Motor neuron (in vitro differentiated cells): Measurements from ENCODE around the gene SHISA4. TPM values are rescaled to one million over a fixed set of nuclear protein-coding genes. Genes with fewer than 3 reads are reported as not detected.
"Not testable (repeated sequence)": the region's sequence is repeated elsewhere in the genome, so short reads cannot be mapped to it uniquely, and the experiment has no call there.

Experiments
- ATAC-seq, 8 experiments: fragments of 200-7000 bp; cut with Tn5 transposase; replicated peaks in 6 of 8; 2 replicates each; pipeline ENCODE4 v1.8.0; 2021; ENCODE audit warnings: mild to moderate bottlenecking in 8 of 8, moderate library complexity in 8 of 8
- H3K27ac ChIP-seq, 2 donors: fragments of 250-450 bp; sonication (Bioruptor Pico); 2 replicates each; pipeline ENCODE4 v1.9.0; 2021; ENCODE audit warnings: antibody characterized with exemption in 2 of 2, mild to moderate bottlenecking in 2 of 2, moderate library complexity in 1 of 2
- H3K4me1 ChIP-seq, 2 donors: fragments of 250-450 bp; sonication (Bioruptor Pico); replicated peaks in 1 of 2; 2 replicates each; pipeline ENCODE4 v1.6.1; 2021; ENCODE audit warnings: antibody characterized with exemption in 2 of 2, mild to moderate bottlenecking in 2 of 2, moderate library complexity in 1 of 2
- H3K4me3 ChIP-seq, 5 donors: fragments of 250-450 bp; sonication (Bioruptor Pico); 2 replicates each; pipeline ENCODE4 v1.9.0; 2021; ENCODE audit warnings: antibody characterized with exemption in 5 of 5, mild to moderate bottlenecking in 5 of 5, moderate library complexity in 4 of 5
- WGBS, 10 experiments: fragments of 450-650 bp; shearing (Covaris generic); methylation state at CpG; one replicate each; pipeline ENCODE4 v1.0.0; 2022; 5-methylcytosine and 5-hydroxymethylcytosine counted together
- in situ Hi-C, 9 experiments: fragments of 400-800 bp; cut with MboI; loops; one replicate each; pipeline ENCODE4 v1.15.0; 2021; ENCODE audit warnings: low sequenced_read_pairs in 9 of 9, low pct_unique_long_range_greater_than_20kb in 2 of 9; ENCODE audit not compliant: unreplicated experiment in 9 of 9
- total RNA-seq, 8 experiments: library from RNA; unstranded; fragments of 300-600 nt; gene quantifications; 2 replicates each; pipeline versions ENCODE4 v1.2.3 to v1.2.4, GENCODE V29; 2022

SHISA4 gene
- total RNA-seq, 8 experiments from 2014 or later = 3.4 to 26.9 (median 7.6) TPM

DNA sequence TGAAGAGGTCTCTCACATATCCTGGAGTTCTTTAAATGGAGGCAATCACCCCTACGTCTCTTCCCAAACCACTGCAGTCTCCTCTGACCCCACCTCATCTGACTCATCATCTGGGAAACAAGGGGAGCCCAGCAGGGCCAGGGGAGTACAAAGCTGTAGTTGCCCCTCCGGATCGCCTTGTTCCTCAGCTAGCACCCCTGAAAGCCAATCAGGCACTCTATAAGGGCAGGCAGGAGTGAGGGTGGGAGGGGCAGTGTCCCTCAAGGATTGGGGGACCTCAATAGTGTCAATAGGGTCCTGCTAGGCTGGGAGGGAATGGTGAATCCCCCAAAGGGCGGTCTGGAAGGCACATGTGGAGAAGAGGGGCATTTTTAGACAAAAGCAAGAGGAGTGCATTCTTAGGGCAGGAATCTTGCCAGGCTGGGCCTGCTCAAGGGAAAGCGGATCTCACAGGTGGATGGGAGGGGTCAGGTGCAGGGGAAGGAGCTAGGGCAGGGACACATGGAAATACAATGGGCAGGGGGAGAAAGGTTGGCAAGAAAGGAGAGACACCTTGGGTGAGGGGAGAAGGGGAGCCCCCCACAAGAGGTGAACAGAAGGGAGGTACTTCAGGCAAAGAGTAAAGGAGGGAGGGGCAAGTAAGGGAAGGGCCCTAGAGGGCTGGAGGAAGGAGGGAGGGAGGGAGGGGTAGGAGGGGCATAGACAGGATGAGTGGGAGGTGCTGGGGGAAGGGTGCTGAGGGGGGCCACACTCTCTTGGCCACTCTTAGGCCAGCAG is 5.8 kb downstream of the SHISA4 start:
- Histone ChIP-seq H3K4me1 (peaks cover 0 to 4% of the 10 kb centered on the region in 2 donors), H3K27ac (no peak overlapping the region), H3K4me3 (no peak overlapping the region)
- WGBS, 10 experiments = 48 to 86% (median 79%) methylated on average over 1 to 4 of the region's 5 CpGs; no CpG with 5 or more reads in 4 of the 10 experiments
- no peak for ATAC-seq
- in situ Hi-C loops = loop anchor here in 6 of 9 experiments (5.0 to 25.0 kb wide), 5 partner anchors 78 to 243 kb away; partner anchors contain the start of genes ARL8A (in 4 of the 6), GPR37L1 (in 1 of the 6) and RNPEP (in 1 of the 6)

DNA sequence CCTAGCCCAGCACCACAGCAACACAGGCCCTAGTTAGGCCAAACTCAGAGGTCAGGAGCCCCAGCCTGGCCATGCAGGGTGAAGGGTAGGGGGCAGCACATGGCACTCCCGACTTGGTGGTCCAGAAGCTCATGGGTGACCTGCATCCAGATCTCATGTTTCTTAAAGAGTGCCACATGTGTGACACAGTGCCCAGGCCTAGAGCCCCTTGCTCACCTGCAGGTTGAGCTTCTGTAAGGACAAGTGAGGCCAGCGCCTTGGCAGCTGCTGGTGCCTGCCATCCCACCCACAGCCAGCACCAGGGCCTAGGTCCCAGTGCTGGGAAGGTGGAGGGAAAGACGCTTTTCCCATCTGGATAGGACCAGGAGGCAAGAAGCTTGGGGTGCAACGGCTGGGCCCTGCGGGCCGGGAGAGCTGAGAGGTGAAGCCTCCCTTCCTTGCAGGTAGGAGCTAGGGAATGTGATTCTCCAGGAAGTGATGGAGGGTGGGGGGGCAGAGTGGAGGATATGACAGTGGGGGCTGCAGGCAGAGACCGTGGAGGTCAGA is 6.5 kb downstream of the SHISA4 start:
- in situ Hi-C loops = loop anchor here in 6 of 9 experiments (5.0 to 25.0 kb wide), 5 partner anchors 77 to 242 kb away; partner anchors contain the start of genes ARL8A (in 4 of the 6), GPR37L1 (in 1 of the 6) and RNPEP (in 1 of the 6)
- H3K27ac ChIP-seq = no peak overlapping the region
- peaks cover 0 to 3% of the 10 kb centered on the region in 2 donors for H3K4me1 ChIP-seq
- ATAC-seq = peak in 1 of 8 experiments; percentile 1
- WGBS, 10 experiments = 55 to 100% (median 86%) methylated on average over 1 to 6 of the region's 7 CpGs; no CpG with 5 or more reads in 5 of the 10 experiments
- H3K4me3 ChIP-seq = no peak overlapping the region

DNA sequence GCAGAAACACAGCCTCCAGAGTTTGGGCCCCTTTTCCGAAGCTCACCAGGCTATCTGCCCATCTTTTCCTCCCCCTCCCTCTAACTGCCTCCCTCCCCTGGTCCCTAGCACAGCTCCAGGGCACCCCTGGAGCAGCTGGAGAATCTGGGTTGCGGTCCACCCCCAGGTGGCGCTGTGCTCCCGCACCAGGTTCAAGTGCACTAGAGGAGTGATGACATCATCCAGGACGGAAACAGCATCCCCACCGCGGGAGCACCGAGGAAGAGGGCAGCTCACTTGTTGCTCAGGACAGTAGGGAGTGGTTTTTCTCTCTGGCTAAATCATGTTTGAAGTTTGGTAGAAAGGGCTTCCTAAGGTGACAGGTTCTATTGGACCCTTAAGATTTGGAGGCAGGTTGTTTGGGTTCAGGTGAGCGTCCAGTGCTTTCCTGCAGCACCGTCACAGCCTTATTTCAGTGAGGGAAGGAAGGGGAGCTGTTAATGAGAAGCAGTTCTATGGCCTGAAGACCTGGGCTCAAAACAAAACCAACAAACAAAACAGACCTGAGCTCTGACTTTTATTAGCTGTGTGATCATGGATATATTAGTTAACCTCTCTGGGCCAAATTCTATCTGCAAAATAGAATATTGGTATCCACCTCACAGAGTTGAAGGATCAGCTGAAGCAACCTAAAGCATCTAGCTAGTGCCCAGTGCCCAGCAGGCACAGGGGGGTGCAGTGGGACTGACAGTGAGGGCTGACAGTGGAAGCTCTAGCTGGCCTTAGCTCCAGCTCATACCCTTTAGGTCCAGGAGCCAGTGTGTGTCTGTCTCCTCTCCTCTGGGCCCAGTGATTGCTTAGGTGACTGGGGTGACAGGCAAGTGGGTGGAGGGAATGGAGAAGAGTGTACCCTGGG is 7.5 kb downstream of the SHISA4 start:
- in situ Hi-C loops = loop anchor here in 6 of 9 experiments (5.0 to 25.0 kb wide), 5 partner anchors 76 to 241 kb away; partner anchors contain the start of genes ARL8A (in 4 of the 6), GPR37L1 (in 1 of the 6) and RNPEP (in 1 of the 6)
- ATAC-seq = peak; percentile 94 to 100 (median 96)
- Histone ChIP-seq H3K4me1 (peaks cover 0 to 3% of the 10 kb centered on the region in 2 donors), H3K27ac (no peak overlapping the region), H3K4me3 (no peak overlapping the region)
- WGBS, 10 experiments = 11 to 27% (median 15%) methylated on average over 6 to 8 of the region's 10 CpGs; no CpG with 5 or more reads in 5 of the 10 experiments

DNA sequence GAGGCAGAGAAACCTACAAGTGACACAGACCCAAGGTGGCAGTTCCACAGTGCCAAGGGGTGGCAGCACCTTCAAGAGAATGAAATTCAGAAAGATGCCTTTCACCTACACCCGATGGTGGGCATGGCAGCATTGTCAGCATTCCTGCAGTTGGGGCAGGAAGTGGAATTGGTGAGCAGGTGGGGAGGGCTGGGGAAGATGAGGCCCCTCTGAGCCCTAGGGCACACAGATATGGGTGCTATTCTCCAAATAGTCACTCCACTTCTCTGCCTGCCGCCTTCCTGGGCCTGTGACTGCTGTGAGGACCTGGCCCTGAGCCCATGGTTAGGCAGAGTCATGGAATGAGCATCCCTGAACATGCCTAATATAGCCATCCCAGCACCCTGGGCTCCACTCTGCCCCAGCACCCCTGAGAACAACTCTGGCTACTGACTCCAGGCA is 8.3 kb downstream of the SHISA4 start:
- in situ Hi-C loops = loop anchor here in 6 of 9 experiments (5.0 to 25.0 kb wide), 5 partner anchors 75 to 240 kb away; partner anchors contain the start of genes ARL8A (in 4 of the 6), GPR37L1 (in 1 of the 6) and RNPEP (in 1 of the 6)
- 14 to 60% (median 35%) methylated on average over 1 to 2 of the region's 2 CpGs; no CpG with 5 or more reads in 6 of the 10 experiments for WGBS, 10 experiments
- Histone ChIP-seq H3K4me1 (peaks cover 0 to 3% of the 10 kb centered on the region in 2 donors), H3K27ac (no peak overlapping the region), H3K4me3 (no peak overlapping the region)
- no peak for ATAC-seq

DNA sequence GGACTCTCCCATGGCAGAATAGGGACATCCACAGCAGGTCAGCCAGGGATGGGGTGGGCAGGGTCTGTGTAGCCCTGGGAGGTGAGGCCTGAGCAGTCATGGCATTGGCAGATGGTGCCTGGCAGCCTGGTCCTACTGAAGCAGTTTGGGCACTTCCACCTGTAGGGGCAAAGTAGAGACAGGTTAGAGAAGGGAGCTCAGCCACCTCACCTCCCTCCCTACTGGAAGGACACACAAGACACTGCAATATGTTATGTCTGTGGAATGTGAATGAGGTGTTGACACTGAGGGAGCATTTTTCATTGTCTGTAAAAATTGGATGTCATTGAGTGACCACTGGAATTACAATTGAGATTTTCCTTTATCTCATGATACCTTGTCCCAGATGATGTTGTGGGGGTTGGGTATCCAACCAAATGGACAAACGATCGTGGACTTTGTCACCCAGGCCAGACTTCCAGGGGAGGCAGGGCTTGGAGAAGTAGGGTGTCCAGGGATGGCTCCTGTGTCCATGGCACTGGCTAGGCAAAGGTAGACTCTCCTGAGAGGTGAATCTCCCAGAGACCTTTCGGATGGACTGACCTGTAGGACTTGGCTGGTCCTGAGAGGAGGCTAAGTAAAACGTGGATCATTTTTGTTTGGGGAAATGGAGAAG is 9.7 kb downstream of the SHISA4 start:
- Histone ChIP-seq H3K27ac (no peak overlapping the region), H3K4me3 (no peak overlapping the region), H3K4me1 (peaks cover 0 to 5% of the 10 kb centered on the region in 2 donors)
- WGBS, 10 experiments = 17 to 83% (median 57%) methylated on average over 1 to 3 of the region's 4 CpGs; no CpG with 5 or more reads in 2 of the 10 experiments
- in situ Hi-C loops = loop anchor here in 6 of 9 experiments (5.0 to 25.0 kb wide), 5 partner anchors 74 to 239 kb away; partner anchors contain the start of genes ARL8A (in 4 of the 6), GPR37L1 (in 1 of the 6) and RNPEP (in 1 of the 6)
- ATAC-seq = no peak

GRCh38 chr1:201898992-201899391 is 10.3 kb downstream of the SHISA4 start:
- Histone ChIP-seq H3K4me3 (no peak overlapping the region), H3K4me1 (peaks cover 0 to 5% of the 10 kb centered on the region in 2 donors), H3K27ac (no peak overlapping the region)
- no peak for ATAC-seq
- 50 to 88% (median 60%) methylated on average over 1 to 2 of the region's 4 CpGs; no CpG with 5 or more reads in 5 of the 10 experiments for WGBS, 10 experiments
- in situ Hi-C loops = loop anchor here in 6 of 9 experiments (5.0 to 25.0 kb wide), 5 partner anchors 73 to 238 kb away; partner anchors contain the start of genes ARL8A (in 4 of the 6), GPR37L1 (in 1 of the 6) and RNPEP (in 1 of the 6)

DNA sequence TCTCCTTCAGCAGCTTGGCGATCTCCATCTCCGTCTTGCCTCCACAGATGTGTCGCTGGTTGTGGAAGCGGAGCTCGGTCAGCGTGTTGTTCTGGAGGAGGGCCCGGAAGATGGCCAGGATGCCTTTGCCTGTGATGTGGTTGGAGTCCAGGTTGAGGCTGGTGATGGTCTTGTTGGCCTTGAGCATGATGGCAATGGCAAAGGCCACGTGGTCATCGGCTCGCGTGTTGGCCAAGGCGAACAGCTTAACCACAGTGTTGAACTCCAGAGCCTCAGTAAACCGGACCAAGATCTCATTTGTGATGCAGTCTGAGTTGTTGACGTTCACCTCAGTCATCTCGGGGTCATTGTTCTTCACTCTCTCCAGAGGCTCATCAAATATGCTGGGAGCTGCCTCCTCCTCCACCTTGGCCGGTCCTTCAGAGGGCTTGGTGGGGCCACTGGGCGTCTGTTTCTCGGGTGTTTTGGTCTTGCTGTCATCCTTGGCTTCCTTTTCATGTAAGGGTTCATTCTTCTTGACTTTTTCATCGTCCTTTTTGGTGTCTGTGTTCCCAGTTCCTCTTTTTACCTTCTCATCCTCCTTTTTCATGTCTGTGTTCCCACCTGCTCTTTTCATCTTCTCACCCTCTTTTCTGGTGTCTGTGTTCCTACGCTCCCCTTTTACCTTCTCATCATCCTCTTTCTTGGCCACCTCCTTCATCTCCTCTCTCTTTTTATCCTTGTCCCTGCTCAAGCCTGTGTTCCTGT is 11.2 kb downstream of the SHISA4 start:
- WGBS, 10 experiments = 56 to 100% (median 74%) methylated on average over 1 to 18 of the region's 20 CpGs
- H3K4me1 ChIP-seq = peaks cover 0 to 10% of the 10 kb centered on the region in 2 donors
- H3K27ac ChIP-seq = no peak overlapping the region
- in situ Hi-C loops = loop anchor here in 6 of 9 experiments (5.0 to 25.0 kb wide), 5 partner anchors 72 to 237 kb away; partner anchors contain the start of genes ARL8A (in 4 of the 6), GPR37L1 (in 1 of the 6) and RNPEP (in 1 of the 6)
- ATAC-seq = no peak
- no peak overlapping the region for H3K4me3 ChIP-seq

DNA sequence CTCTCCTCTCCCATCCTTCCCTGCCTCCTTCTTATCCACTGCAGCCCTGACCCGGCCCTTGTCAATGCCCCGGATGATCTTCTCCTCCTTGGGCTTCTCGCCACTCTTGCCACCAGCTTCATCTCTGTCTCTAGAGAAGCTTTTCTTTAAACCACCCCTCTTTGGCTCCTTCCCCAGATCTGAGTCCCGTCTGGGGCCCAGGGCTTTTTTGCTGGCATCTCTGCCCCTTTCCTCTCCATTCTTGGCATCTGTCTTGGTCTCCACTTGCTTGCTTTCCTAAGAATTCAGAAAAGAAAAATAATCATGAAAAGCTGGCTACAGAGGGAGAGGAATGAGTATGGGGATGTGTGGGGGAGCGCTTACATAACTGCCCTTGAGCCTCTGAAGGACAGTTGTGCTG is 11.8 kb downstream of the SHISA4 start:
- in situ Hi-C loops = no loop called here
- 47 to 77% (median 63%) methylated on average over 3 to 5 of the region's 5 CpGs for WGBS, 10 experiments
- no peak for ATAC-seq
- Histone ChIP-seq H3K27ac (no peak overlapping the region), H3K4me3 (no peak overlapping the region), H3K4me1 (peaks cover 0 to 11% of the 10 kb centered on the region in 2 donors)

DNA sequence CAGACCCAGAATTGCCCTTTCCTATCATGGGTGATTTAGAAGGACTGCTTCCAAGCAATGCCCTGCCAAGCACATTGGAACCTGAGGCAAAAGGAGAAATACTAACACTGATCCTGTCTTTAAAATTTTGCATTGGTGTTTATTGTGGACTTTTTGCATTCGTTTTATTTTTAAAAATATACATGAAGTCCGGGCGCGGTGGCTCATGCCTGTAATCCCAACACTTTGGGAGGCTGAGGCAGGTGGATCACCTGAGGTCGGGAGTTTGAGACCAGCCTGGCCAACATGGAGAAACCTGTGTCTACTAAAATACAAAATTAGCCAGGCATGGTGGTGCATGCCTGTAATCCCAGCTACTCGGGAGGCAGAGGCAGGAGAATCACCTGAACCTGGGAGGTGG is 12.3 kb downstream of the SHISA4 start:
- H3K4me3 ChIP-seq, in situ Hi-C loops, ATAC-seq, H3K27ac ChIP-seq: not testable (repeated sequence)
- WGBS, 10 experiments = 40 to 100% (median 78%) methylated on average over 1 to 6 of the region's 6 CpGs; no CpG with 5 or more reads in 3 of the 10 experiments
- H3K4me1 ChIP-seq = peaks cover 0 to 11% of the 10 kb centered on the region in 2 donors

DNA sequence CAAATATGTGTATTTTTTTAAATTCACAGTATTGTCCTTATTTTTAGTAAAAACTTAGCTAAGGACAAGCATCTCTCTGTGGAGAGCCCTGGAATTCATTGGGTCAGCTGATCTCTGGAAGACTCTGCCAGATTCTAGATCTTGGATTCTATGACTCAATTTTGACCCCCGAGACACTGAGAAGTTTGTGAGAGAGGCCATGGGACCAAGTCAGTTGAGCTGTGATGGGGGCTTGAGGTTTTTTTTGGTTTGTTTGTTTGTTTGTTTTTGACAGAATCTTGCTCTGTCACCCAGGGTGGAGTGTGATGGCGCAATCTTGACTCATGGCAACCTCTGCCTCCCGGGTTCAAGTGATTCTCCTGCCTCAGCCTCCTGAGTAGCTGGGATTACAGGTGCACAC is 13.5 kb downstream of the SHISA4 start:
- 0 to 93% (median 73%) methylated on average over 1 to 3 of the region's 3 CpGs; no CpG with 5 or more reads in 4 of the 10 experiments for WGBS, 10 experiments

GRCh38 chr1:201903135-201903534 is 14.4 kb downstream of the SHISA4 start:
- H3K4me3 ChIP-seq = no peak overlapping the region
- H3K4me1 ChIP-seq = peaks cover 0 to 12% of the 10 kb centered on the region in 2 donors
- no peak overlapping the region for H3K27ac ChIP-seq
- peak in 2 of 8 experiments; percentile 48 to 70 for ATAC-seq
- WGBS, 10 experiments = 46 to 100% (median 78%) methylated on average over 1 to 5 of the region's 5 CpGs; no CpG with 5 or more reads in 3 of the 10 experiments
- in situ Hi-C loops = no loop called here

More for the DNA sequence above, 13.5 kb downstream of the SHISA4 start:
- H3K4me3 ChIP-seq = no peak overlapping the region
- in situ Hi-C loops = no loop called here
- peaks cover 0 to 12% of the 10 kb centered on the region in 2 donors for H3K4me1 ChIP-seq
- no peak for ATAC-seq
- H3K27ac ChIP-seq = no peak overlapping the region
